K562 (cell line): ENCODE results near the gene SLC20A1. TPM values are rescaled to one million over a fixed set of nuclear protein-coding genes. Genes with fewer than 3 reads are reported as not detected.

Experiments used
- CEBPG ChIP-seq, 3 experiments: fragments of 200-800 bp in 1 of 3; sonication (Bioruptor generic) in 1 of 3; sonication (generic) in 1 of 3; formaldehyde crosslinking in 1 of 3; IDR thresholded peaks in 2 of 3; conservative IDR thresholded peaks in 1 of 3; 2 replicates each; pipeline versions ENCODE4 v1.6.1 to v1.8.0; 2016 to 2022; ENCODE audit warnings: missing compliant biosample characterization in 2 of 3, missing genetic modification characterization in 2 of 3, mild to moderate bottlenecking in 1 of 3, missing genetic modification reagents in 1 of 3
- CREB1 ChIP-seq, 2 experiments: sonication (generic) in 1 of 2; formaldehyde crosslinking in 1 of 2; IDR thresholded peaks; 2 replicates each; pipeline versions ENCODE4 v1.6.1 to v1.8.0; 2012 to 2022; ENCODE audit warnings: inconsistent platforms in 1 of 2, mild to moderate bottlenecking in 1 of 2, missing genetic modification reagents in 1 of 2, moderate library complexity in 1 of 2
- ILK ChIP-seq: fragments of 450-650 bp; IDR thresholded peaks from 2 replicates; pipeline ENCODE4 v1.6.1; 2016; ENCODE audit warnings: missing genetic modification characterization, low read depth, mild to moderate bottlenecking, missing compliant biosample characterization, moderate library complexity, borderline replicate concordance
- KLF1 ChIP-seq: fragments of 450-650 bp; IDR thresholded peaks from 2 replicates; pipeline ENCODE4 v1.6.1; 2016; ENCODE audit warnings: missing genetic modification characterization, missing compliant biosample characterization
- MAZ ChIP-seq, 2 experiments: fragments of 450-650 bp in 1 of 2; sonication (generic) in 1 of 2; formaldehyde crosslinking; IDR thresholded peaks in 1 of 2; conservative IDR thresholded peaks in 1 of 2; 2 replicates each; pipeline versions ENCODE4 v1.4.0 to v1.5.0; 2020; ENCODE audit warnings: mild to moderate bottlenecking in 1 of 2, missing genetic modification reagents in 1 of 2
- MCM7 ChIP-seq, 2 experiments: fragments of 450-650 bp; IDR thresholded peaks; 2 replicates each; pipeline ENCODE4 v1.6.1; 2016 to 2018
- MIER1 ChIP-seq: fragments of 450-650 bp; IDR thresholded peaks from 2 replicates; pipeline ENCODE4 v1.6.1; 2016; ENCODE audit warnings: antibody characterized with exemption, mild to moderate bottlenecking, low read depth
- PHB2 ChIP-seq: fragments of 450-650 bp; IDR thresholded peaks from 2 replicates; pipeline ENCODE4 v1.6.1; 2017; ENCODE audit warnings: low read depth
- POLR2G ChIP-seq: fragments of 200-400 bp; formaldehyde crosslinking; IDR thresholded peaks from 2 replicates; pipeline ENCODE4 v1.6.1; 2017; ENCODE audit warnings: low read depth, mild to moderate bottlenecking, antibody characterized with exemption, low read length, moderate library complexity
- POLR3G ChIP-seq: IDR thresholded peaks from 2 replicates; pipeline ENCODE4 v1.6.1; 2011; ENCODE audit not compliant: insufficient read length, insufficient replicate concordance; ENCODE audit errors: extremely low read depth
- PTTG1 ChIP-seq: fragments of 450-650 bp; IDR thresholded peaks from 2 replicates; pipeline ENCODE4 v1.6.1; 2016; ENCODE audit warnings: low read depth, mild to moderate bottlenecking, missing genetic modification characterization, missing compliant biosample characterization
- RCOR1 ChIP-seq, 2 experiments: IDR thresholded peaks; 2 replicates each; pipeline ENCODE4 v1.6.1; 2012; ENCODE audit warnings: low read depth in 2 of 2, low read length in 2 of 2, borderline replicate concordance in 1 of 2, improper control_type of control experiment in 1 of 2
- SRF ChIP-seq, 2 experiments: fragments of 250-450, 450-650 bp in 1 of 2; sonication (Bioruptor Pico) in 1 of 2; sonication (generic) in 1 of 2; formaldehyde crosslinking; IDR thresholded peaks; 2 replicates each; pipeline versions ENCODE4 v1.5.0 to v1.5.1; 2020 to 2022; ENCODE audit warnings: mild to moderate bottlenecking in 1 of 2, missing genetic modification reagents in 1 of 2
- SRSF9 ChIP-seq: fragments of 200-400 bp; formaldehyde crosslinking; IDR thresholded peaks from 2 replicates; pipeline ENCODE4 v1.6.1; 2017; ENCODE audit warnings: low read depth, low read length, borderline replicate concordance
- TBL1XR1 ChIP-seq, 2 experiments: IDR thresholded peaks; 2 replicates each; pipeline ENCODE4 v1.6.1; 2012; ENCODE audit warnings: improper control_type of control experiment in 2 of 2, low read length in 2 of 2, mild to moderate bottlenecking in 1 of 2
- ZBED1 ChIP-seq: IDR thresholded peaks from 2 replicates; pipeline ENCODE4 v1.6.1; 2014
- ZNF12 ChIP-seq: sonication (generic); formaldehyde crosslinking; IDR thresholded peaks from 2 replicates; pipeline ENCODE4 v1.4.0; 2020; ENCODE audit warnings: mild to moderate bottlenecking, missing genetic modification reagents
- ZNF232 ChIP-seq: sonication (generic); formaldehyde crosslinking; IDR thresholded peaks from 2 replicates; pipeline ENCODE4 v1.8.0; 2022; ENCODE audit warnings: mild to moderate bottlenecking, missing genetic modification reagents
- ZSCAN32 ChIP-seq: fragments of 450-650 bp; formaldehyde crosslinking; IDR thresholded peaks from 2 replicates; pipeline ENCODE4 v1.4.0; 2020; ENCODE audit warnings: mild to moderate bottlenecking, moderate library complexity
- ZZZ3 ChIP-seq: fragments of 450-650 bp; IDR thresholded peaks from 2 replicates; pipeline ENCODE4 v1.6.1; 2016; ENCODE audit warnings: antibody characterized with exemption, mild to moderate bottlenecking, moderate library complexity
- polyA plus RNA-seq, 8 experiments: library from polyadenylated mRNA; depleted of rRNA in 4 of 8; stranded (reverse) in 5 of 8; unstranded in 3 of 8; fragments of >200 nt; fragmentation: Nextera tagmentation in 2 of 8; fragmentation: Illumina TruSeq in 1 of 8; extraction: Ambion mirVana in 2 of 8; extraction: Trizol in 1 of 8; gene quantifications; 2 replicates each; pipeline versions ENCODE4 v1.2.1 to v1.2.3, GENCODE V29; 2011 to 2014; ENCODE audit warnings: inconsistent platforms in 1 of 8, missing spikeins in 1 of 8
- total RNA-seq, 7 experiments: library from RNA; depleted of rRNA in 6 of 7; stranded (reverse); fragments of >200 nt in 6 of 7; fragmentation: Illumina TruSeq in 2 of 7; extraction: Trizol in 2 of 7; gene quantifications; 2 replicates each; pipeline versions ENCODE4 v1.2.1 to v1.2.3, GENCODE V29; 2011 to 2021; ENCODE audit warnings: low replicate concordance in 1 of 7
- TF ChIP-seq, protein P1 (sequence below): fragments of 450-650 bp; IDR thresholded peaks from 2 replicates; pipeline ENCODE4 v1.6.1; 2016; ENCODE audit warnings: mild to moderate bottlenecking
- TF ChIP-seq, protein P2 (sequence below): sonication (generic); formaldehyde crosslinking; IDR thresholded peaks from 2 replicates; pipeline ENCODE4 v1.9.0; 2022; ENCODE audit warnings: mild to moderate bottlenecking, missing genetic modification reagents
- TF ChIP-seq, protein P3 (sequence below): sonication (generic); formaldehyde crosslinking; IDR thresholded peaks from 2 replicates; pipeline ENCODE4 v1.8.0; 2023; ENCODE audit warnings: mild to moderate bottlenecking, missing genetic modification reagents

SLC20A1 gene
- total and polyA plus RNA-seq, 9 of the 15 experiments (the other 6 are each of a cell fraction or from before 2014, with no cell fraction given): 53.8 to 150 (median 74.7) TPM

DNA sequence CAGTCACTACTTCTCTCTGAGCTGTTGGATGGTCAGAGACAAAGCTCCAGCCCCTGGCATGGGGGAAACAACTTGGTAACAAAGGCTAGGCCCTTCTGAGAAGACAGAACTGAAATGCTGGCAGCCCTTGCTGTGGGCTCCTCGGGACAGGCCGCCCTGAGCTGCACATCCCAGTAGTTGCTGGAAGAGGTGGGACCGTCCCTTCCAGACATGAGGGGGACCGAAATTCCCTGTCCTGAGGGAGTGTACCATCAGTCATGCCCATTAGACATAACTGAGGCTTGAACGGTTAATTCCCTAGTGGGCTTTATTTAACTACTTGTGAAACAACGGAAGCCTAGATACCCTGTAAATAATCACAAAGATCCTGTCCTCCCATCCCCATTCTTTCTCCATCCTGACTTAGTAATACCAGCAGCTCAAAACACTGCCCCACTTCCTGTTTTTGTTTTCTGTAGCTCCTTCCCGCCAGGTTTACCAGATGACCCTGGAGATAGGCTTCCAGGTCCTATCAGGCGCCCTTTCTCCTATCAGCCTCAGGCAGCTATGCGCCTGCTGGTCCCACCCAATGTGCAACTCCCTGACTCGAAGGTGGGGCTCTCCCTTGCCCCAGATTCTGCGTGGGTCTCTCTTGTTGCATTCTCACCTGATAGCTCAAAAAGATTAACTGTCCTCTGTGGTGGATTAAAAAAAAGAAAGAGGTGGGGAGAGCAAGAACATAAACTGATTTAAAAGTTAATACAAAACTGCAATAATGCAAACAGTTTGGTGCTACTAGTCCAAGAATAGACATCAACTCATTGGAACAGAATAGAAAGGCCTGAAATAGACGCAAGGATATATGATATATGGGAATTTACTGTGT lies 38.0 kb downstream of the SLC20A1 start (continued):
- TF ChIP-seq, protein P1, sequence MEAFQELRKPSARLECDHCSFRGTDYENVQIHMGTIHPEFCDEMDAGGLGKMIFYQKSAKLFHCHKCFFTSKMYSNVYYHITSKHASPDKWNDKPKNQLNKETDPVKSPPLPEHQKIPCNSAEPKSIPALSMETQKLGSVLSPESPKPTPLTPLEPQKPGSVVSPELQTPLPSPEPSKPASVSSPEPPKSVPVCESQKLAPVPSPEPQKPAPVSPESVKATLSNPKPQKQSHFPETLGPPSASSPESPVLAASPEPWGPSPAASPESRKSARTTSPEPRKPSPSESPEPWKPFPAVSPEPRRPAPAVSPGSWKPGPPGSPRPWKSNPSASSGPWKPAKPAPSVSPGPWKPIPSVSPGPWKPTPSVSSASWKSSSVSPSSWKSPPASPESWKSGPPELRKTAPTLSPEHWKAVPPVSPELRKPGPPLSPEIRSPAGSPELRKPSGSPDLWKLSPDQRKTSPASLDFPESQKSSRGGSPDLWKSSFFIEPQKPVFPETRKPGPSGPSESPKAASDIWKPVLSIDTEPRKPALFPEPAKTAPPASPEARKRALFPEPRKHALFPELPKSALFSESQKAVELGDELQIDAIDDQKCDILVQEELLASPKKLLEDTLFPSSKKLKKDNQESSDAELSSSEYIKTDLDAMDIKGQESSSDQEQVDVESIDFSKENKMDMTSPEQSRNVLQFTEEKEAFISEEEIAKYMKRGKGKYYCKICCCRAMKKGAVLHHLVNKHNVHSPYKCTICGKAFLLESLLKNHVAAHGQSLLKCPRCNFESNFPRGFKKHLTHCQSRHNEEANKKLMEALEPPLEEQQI: 0 out of 2 replicates have a peak, but pooled peaks have one; percentile 52
- peak; percentile 90 to 96; a peak in 3 of 4 replicates for TF ChIP-seq TBL1XR1 (IDR thresholded peaks at IDR 0.05; ENCODE audit: low read length in 2 of 2)
- no peak for TF ChIP-seq CEBPG (CRISPR knock-in tag; IDR thresholded peaks at IDR 0.05)
- no peak for TF ChIP-seq CEBPG (tag; conservative IDR thresholded peaks at IDR 0.05 in 1 of 2, IDR thresholded peaks at IDR 0.05 in 1 of 2)
- TF ChIP-seq, protein P2, sequence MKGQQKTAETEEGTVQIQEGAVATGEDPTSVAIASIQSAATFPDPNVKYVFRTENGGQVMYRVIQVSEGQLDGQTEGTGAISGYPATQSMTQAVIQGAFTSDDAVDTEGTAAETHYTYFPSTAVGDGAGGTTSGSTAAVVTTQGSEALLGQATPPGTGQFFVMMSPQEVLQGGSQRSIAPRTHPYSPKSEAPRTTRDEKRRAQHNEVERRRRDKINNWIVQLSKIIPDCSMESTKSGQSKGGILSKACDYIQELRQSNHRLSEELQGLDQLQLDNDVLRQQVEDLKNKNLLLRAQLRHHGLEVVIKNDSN (CRISPR knock-in tag): no peak
- no peak for TF ChIP-seq MIER1
- peak; percentile 92 to 97; a peak in 3 of 4 replicates for TF ChIP-seq RCOR1 (IDR thresholded peaks at IDR 0.05; ENCODE audit: borderline replicate concordance in 1 of 2, low read depth in 2 of 2, low read length in 2 of 2)
- peak; percentile 36; the same call in 1 of the 2 replicates for TF ChIP-seq PHB2
- TF ChIP-seq ZSCAN32 (CRISPR knock-in tag): no peak
- no peak for TF ChIP-seq MCM7 (IDR thresholded peaks at IDR 0.05)
- TF ChIP-seq, protein P3, sequence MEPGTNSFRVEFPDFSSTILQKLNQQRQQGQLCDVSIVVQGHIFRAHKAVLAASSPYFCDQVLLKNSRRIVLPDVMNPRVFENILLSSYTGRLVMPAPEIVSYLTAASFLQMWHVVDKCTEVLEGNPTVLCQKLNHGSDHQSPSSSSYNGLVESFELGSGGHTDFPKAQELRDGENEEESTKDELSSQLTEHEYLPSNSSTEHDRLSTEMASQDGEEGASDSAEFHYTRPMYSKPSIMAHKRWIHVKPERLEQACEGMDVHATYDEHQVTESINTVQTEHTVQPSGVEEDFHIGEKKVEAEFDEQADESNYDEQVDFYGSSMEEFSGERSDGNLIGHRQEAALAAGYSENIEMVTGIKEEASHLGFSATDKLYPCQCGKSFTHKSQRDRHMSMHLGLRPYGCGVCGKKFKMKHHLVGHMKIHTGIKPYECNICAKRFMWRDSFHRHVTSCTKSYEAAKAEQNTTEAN: no peak
- TF ChIP-seq SRF (CRISPR knock-in tag; IDR thresholded peaks at IDR 0.05): no peak
- no peak for TF ChIP-seq POLR3G
- TF ChIP-seq ZZZ3: no peak
- TF ChIP-seq CREB1 (IDR thresholded peaks at IDR 0.05): peak; percentile 65
- TF ChIP-seq CREB1 (CRISPR knock-in tag; IDR thresholded peaks at IDR 0.05): no peak
- TF ChIP-seq POLR2G: no peak
- peak in 1 of 2 experiments; percentile 71; a peak in 3 of 4 replicates for TF ChIP-seq MAZ (CRISPR knock-in tag; conservative IDR thresholded peaks at IDR 0.05 in 1 of 2, IDR thresholded peaks at IDR 0.05 in 1 of 2)
- TF ChIP-seq PTTG1 (tag): no peak
- TF ChIP-seq KLF1 (tag): peak; percentile 90
- no peak for TF ChIP-seq ZNF232
- TF ChIP-seq ILK (tag): no peak
- 0 out of 2 replicates have a peak, but pooled peaks have one; percentile 78 for TF ChIP-seq ZBED1
- no peak for TF ChIP-seq ZNF12 (CRISPR knock-in tag)
- no peak for TF ChIP-seq SRSF9
